ENCODE measurements around the gene AKAP11.
"Not testable (repeated sequence)": the region's sequence is repeated elsewhere in the genome, so short reads cannot be mapped to it uniquely, and the experiment has no call there.

The AKAP11 gene, protein sequence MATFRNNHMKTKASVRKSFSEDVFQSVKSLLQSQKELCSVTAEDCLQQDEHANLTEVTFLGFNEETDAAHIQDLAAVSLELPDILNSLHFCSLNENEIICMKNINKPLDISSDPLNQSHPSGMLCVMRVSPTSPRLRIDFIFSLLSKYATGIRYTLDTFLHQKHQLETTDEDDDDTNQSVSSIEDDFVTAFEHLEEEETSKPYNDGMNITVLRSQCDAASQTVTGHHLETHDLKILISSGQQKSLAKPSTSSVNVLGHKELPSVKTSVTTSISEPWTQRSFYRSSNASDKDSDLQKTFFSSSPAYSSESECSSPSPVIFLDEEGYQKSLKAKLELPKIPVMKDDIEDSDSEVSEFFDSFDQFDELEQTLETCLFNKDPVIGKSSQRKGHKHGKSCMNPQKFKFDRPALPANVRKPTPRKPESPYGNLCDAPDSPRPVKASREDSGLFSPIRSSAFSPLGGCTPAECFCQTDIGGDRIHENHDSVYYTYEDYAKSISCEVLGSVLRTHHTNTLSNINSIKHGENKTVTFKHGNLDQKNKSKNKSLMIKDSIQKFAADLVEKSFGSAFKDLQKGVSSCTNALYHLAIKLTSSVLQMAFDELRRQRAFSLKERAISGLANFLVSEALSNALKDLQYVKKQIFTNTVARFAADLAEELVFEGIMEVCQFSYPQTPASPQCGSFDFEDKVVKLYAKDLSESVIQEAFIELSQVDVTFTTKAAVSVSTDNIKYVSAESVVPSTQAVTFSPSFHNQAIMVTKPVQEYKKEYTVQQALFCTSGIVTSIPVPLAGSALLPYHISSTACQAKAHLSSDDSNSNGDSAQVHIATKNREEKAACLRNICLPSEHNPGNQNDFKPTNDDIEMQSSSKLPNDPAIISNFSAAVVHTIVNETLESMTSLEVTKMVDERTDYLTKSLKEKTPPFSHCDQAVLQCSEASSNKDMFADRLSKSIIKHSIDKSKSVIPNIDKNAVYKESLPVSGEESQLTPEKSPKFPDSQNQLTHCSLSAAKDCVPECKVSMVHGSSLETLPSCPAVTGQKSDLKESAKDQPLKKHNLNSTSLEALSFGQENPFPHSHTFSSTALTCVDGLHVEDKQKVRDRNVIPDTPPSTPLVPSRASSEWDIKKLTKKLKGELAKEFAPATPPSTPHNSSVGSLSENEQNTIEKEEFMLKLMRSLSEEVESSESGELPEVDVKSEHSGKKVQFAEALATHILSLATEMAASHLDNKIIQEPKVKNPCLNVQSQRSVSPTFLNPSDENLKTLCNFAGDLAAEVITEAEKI (N-terminal part only)

GRCh38 chr13:42272115-42272803 is at the start of gene AKAP11:
Gene AKAP11, plus strand, starts transcription at chr13:42272152. Its CDS starts 14,197 bp downstream, at chr13:42286349.
- DNase-seq = peak; percentile 39 to 40

GRCh38 chr13:42223681-42224080 is 48.3 kb upstream of the AKAP11 start:
- DNase-seq = no peak

DNA sequence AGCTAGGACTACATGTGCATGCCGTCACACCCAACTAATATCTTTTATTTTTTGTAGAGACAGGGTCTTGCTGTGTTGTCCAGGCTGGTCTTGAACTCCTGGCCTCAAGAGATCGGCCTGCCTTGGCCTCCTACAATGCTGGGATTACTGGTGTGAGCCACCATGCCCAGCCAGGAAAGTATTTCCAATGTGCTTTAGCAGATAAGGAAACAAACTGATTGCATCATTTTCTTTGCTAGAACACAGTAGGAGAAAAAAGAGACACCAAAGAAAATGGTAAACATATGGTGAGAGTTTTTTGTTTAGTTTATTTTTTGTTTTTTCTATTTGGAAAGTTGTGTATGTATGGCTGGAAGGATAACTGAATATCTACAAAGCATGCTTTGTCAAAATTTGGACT is 46.9 kb upstream of the AKAP11 start:
- no peak for DNase-seq

- DNase-seq = not testable (repeated sequence)
Observed at GRCh38 chr13:42226759-42227158, 45.2 kb upstream of the AKAP11 start.

DNA sequence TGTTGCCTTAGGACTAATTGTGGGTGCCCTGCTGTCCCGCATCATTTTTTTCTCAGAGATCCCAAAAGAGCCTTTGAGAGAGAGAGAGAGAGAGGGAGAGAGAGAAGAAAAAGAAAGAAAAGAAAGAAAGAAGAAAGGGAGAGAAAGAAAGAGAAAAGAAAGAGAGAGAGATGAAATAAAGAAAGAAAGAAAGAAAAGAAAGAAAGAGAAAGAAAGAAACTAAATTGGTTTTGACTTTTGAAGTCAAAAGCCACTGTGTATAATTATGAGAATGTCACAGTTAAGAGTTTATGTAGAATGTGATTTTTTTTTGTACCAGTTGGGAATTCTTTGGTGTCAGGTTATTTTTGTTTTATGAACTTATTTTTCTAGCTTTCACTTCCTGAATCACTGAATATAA is 43.4 kb upstream of the AKAP11 start:
- DNase-seq = no peak

GRCh38 chr13:42229287-42229686 is 42.7 kb upstream of the AKAP11 start:
- no peak for DNase-seq

DNA sequence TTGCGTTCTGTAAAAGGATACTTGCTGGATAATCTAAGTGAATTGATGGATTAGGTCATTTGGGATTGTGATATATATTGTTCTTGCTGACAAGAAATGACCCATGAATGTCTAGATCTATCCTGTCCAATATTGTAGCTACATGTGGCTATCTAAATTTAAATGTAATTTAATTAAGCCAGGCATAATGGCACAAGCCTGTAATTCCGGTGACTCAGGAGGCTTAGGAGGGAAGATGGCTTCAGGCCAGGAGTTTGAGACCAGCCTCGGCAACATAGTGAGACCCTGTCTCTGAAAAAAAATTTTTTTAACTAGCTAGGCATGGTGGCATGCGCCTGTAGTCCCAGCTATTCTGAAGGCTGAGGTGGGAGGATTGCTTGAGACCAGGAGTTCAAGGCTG is 39.3 kb upstream of the AKAP11 start:
- DNase-seq = no peak

DNA sequence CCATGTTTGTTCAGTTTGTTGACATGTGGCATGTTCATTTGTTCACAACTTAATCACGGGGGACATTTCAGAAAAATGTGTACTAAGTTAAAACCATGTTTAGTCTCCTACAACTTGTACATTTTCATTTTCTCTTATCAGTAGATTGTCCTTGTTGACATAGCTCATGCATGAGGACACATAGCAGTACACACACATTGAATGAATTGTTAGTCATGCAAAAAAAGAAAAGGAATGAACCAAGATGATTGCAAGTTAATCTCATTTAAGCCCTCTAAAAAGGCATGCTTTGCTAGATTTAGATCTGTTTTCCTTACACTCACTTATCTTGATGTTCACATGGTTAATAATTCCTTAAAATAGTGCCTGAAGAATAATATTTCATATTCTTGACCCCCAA is 38.2 kb upstream of the AKAP11 start:
- no peak for DNase-seq

GRCh38 chr13:42239161-42239560 is 32.8 kb upstream of the AKAP11 start:
- no peak for DNase-seq

DNA sequence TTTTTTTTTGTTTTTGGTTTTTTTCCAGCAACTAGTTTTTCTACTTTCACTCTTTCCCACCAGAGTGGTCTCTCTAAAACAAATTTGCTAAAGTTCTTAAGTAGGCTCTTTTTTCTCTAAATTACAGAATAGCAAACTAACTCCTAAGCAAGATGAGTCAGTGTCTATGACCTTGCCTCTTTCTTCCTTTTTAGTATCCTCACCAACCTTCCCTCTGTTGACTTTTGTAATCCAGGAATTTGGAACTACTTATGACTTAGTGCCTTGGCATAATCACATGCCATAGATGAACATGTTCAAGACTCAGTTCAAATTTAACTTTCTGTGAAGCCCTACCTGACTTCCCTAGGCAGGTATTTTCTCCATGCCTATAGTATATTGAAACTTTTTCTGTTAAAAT is 32.3 kb upstream of the AKAP11 start:
- no peak for DNase-seq

- no peak for DNase-seq
Observed at GRCh38 chr13:42246541-42246940, 25.4 kb upstream of the AKAP11 start.

GRCh38 chr13:42247883-42248282 is 24.1 kb upstream of the AKAP11 start:
- DNase-seq = no peak

DNA sequence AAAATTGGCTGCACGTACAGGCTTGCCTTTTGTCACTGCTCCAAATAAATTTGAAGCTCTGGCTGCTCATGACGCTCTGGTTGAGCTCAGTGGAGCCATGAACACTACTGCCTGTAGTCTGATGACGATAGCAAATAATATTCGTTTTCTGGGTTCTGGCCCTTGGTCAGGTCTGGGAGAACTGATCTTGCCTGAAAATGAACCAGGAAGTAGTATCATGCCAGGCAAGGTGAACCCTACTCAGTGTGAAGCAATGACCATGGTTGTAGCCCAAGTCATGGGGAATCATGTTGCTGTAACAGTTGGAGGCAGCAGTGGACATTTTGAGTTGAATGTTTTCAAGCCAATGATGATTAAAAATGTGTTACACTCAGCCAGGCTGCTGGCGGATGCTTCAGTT is 16.1 kb upstream of the AKAP11 start:
- DNase-seq = no peak

DNA sequence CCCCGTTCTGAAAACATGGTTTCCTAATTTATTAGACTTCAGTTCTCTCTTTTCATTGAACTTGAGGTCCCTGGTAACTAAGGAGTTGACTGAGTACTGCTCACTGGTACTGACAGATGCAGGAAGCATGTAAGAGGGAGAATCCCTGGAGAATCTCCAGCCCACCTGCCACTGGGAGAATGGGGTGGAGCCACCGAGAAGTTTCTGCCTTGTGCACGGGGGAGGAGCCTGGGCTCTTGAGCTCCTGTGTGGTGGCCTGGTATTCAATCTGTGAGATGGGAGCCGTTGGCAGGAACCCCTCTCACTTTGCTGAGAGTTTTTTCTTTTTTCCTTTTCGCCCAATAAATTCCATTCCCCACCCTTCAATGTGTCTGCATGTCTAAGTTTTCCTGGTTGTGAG is 13.2 kb upstream of the AKAP11 start:
- DNase-seq = no peak

DNA sequence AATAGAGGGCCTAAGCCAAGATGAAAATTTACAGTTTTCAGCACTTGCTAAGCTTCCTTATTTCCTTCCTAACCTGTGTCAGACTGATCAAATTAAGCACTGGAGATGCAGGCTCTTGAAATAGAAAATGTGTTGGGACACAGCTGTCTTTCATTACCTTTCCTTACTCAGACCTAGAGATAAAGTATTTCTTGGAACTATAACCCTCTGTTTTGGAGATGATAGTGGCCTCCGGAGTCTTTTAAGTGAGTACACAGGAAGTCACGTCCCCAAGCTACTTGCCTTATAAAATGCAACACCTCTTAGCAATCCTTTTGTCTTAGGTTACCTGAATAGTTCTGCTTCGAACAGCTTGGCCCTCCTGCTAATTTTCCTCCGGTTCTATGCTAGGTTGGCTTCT is 12.4 kb upstream of the AKAP11 start:
- no peak for DNase-seq

DNA sequence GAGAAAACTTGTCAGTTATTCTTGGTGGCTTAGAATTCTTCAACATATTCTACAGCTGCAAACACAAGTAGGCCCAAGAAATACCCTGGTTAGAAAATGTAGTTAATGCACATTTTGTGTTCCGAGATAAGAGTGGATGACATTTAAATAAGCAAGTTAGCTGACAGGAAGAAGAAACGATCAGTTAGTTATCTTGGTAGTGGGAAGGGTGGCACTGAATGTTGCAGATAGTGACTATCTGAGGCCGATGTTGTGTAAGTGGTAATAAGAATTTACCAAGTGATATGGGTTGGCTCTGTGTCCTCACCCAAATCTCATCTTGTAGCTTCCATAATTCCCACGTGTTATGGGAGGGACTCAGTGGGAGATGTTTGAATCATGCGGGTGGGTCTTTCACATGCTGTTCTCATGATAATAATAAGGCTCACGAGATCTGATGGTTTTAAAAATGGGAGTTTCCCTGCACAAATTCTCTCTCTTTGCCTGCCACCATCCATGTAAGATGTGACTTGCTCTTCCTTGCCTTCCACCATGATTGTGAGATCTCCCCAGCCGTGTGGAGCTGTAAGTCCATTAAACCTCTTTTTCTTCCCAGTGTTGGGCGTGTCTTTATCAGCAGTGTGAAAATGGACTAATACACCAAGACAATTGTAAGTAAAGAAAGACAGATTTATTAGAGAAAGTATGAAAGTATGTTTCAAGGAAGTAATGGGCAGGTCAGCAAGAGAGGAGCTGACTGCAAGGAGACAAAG is 10.9 kb upstream of the AKAP11 start:
- no peak for DNase-seq

GRCh38 chr13:42266473-42266872 is 5.5 kb upstream of the AKAP11 start:
- no peak for DNase-seq

DNA sequence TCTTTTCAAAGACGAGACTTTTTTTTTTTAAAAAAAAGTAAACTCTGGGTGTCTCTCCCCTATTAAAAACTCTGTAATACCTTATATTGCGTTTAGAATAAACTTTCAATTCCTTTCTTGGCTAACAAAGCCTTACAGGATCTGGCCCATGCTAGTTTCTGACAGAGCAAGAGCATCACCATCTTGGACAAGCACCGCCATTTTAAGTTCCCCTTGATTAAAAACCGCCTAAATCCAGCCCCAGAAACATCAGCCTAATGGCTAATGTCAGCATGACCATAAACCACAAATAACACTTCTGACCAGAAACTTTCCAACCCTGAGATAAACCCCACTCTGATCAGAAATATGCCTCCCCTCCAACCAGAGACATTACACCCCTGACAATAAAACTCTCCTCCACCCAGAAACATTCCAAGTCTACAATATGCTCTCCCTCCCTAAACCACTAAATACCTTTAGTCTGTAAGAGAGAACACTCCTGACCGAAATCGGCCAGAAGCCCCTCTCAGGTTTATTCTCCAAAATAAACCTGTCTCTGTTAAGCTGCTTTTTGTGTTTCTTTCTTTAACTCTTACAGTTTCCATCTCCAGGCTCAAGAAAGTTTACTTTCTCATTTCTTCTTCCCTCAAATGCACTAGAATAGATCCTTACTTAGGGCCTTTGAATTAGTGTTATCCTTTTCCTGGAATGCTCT is 1.6 kb upstream of the AKAP11 start:
- no peak for DNase-seq

- DNase-seq = no peak
Observed at GRCh38 chr13:42270857-42271215, 1.1 kb upstream of the AKAP11 start.

- peak; percentile 92 to 93 for DNase-seq
Observed at GRCh38 chr13:42271337-42272114, 426 bp upstream of the AKAP11 start.
